Measurements from ENCODE around the gene WWC1. TPM values are rescaled to one million over a fixed set of nuclear protein-coding genes. Genes with fewer than 3 reads are reported as not detected.
"Not testable (repeated sequence)": the region's sequence is repeated elsewhere in the genome, so short reads cannot be mapped to it uniquely, and the experiment has no call there.

The WWC1 gene
- total RNA-seq, 1 experiment from 2014 or later: 29.4 TPM

- BruUV-seq (replicated peaks): no TSS peak
- intact Hi-C loops (cut with micrococcal nuclease; ENCODE audit: unreplicated experiment): no loop called here
These were observed 5.1 kb upstream of the WWC1 start for GRCh38 chr5:168286386-168286785.

GRCh38 chr5:168286863-168287262 lies 4.6 kb upstream of the WWC1 start:
- in situ Hi-C loops (cut with HindIII; ENCODE audit: low pct_unique_long_range_greater_than_20kb, low sequenced_read_pairs); H3K4me1 ChIP-seq (ENCODE audit: control insufficient read depth, insufficient read depth, low read length); CTCF ChIA-PET; H3K27ac ChIP-seq (ENCODE audit: low read length); H3K36me3 ChIP-seq (ENCODE audit: control insufficient read depth, insufficient read depth, low read length); intact Hi-C loops (cut with micrococcal nuclease; ENCODE audit: unreplicated experiment); H3K9me3 ChIP-seq (ENCODE audit: control insufficient read depth, insufficient read depth, low read depth, low read length); DNase-seq (ENCODE audit: low read depth, low spot score); POLR2A ChIA-PET; BruUV-seq (replicated peaks); H3K27me3 ChIP-seq (ENCODE audit: control insufficient read depth, insufficient read depth, low read length); ATAC-seq; H3K4me3 ChIP-seq (ENCODE audit: low read depth in 2 of 2, low read length in 2 of 2): not testable (repeated sequence)

More at GRCh38 chr5:168286386-168286785, 5.1 kb upstream of the WWC1 start:
- CTCF ChIA-PET: no interaction called here
- in situ Hi-C loops (cut with HindIII; ENCODE audit: low pct_unique_long_range_greater_than_20kb, low sequenced_read_pairs): no loop called here
- no peak for TF ChIP-seq CTCF (IDR thresholded peaks at IDR 0.05)
- TF ChIP-seq POLR2AphosphoS5 (IDR thresholded peaks at IDR 0.05; ENCODE audit: low read depth, low read length): no peak
- no peak for TF ChIP-seq REST (IDR thresholded peaks at IDR 0.05; ENCODE audit: insufficient read depth in 1 of 2, low read depth in 2 of 2, low read length in 1 of 2)
- no peak for TF ChIP-seq SIN3A (IDR thresholded peaks at IDR 0.05; ENCODE audit: borderline replicate concordance, insufficient read depth, low read depth, low read length)
- TF ChIP-seq TCF7L2 (IDR thresholded peaks at IDR 0.05; ENCODE audit: low read depth, low read length): no peak
- POLR2A ChIA-PET: no interaction called here
- H3K4me1 ChIP-seq (ENCODE audit: control insufficient read depth, insufficient read depth, low read length): peaks cover 9% of the 10 kb centered on the region
- no peak overlapping the region for H3K4me3 ChIP-seq (ENCODE audit: low read depth in 2 of 2, low read length in 2 of 2)
- H3K27me3 ChIP-seq (ENCODE audit: control insufficient read depth, insufficient read depth, low read length): no peaks in the 10 kb centered on the region
- no peak overlapping the region for H3K27ac ChIP-seq (ENCODE audit: low read length)
- DNase-seq (ENCODE audit: low read depth, low spot score): no peak
- no peaks in the 10 kb centered on the region for H3K9me3 ChIP-seq (ENCODE audit: control insufficient read depth, insufficient read depth, low read depth, low read length)
- H3K36me3 ChIP-seq (ENCODE audit: control insufficient read depth, insufficient read depth, low read length): no peaks in the 10 kb centered on the region
- no peak for ATAC-seq

GRCh38 chr5:168287362-168287761 lies 4.1 kb upstream of the WWC1 start:
- intact Hi-C loops (cut with micrococcal nuclease; ENCODE audit: unreplicated experiment): no loop called here
- CTCF ChIA-PET: no interaction called here
- POLR2A ChIA-PET: no interaction called here

More at GRCh38 chr5:168287362-168287761, 4.1 kb upstream of the WWC1 start:
- H3K4me3 ChIP-seq (ENCODE audit: low read depth in 2 of 2, low read length in 2 of 2): no peak overlapping the region
- no peaks in the 10 kb centered on the region for H3K27me3 ChIP-seq (ENCODE audit: control insufficient read depth, insufficient read depth, low read length)
- BruUV-seq (replicated peaks): no TSS peak
- no peak for ATAC-seq
- in situ Hi-C loops (cut with HindIII; ENCODE audit: low pct_unique_long_range_greater_than_20kb, low sequenced_read_pairs): no loop called here
- DNase-seq (ENCODE audit: low read depth, low spot score): no peak
- H3K36me3 ChIP-seq (ENCODE audit: control insufficient read depth, insufficient read depth, low read length): no peaks in the 10 kb centered on the region
- no peak for TF ChIP-seq TCF7L2 (IDR thresholded peaks at IDR 0.05; ENCODE audit: low read depth, low read length)
- no peak for TF ChIP-seq CTCF (IDR thresholded peaks at IDR 0.05)
- no peak for TF ChIP-seq REST (IDR thresholded peaks at IDR 0.05; ENCODE audit: insufficient read depth in 1 of 2, low read depth in 2 of 2, low read length in 1 of 2)
- no peak for TF ChIP-seq SIN3A (IDR thresholded peaks at IDR 0.05; ENCODE audit: borderline replicate concordance, insufficient read depth, low read depth, low read length)
- TF ChIP-seq POLR2AphosphoS5 (IDR thresholded peaks at IDR 0.05; ENCODE audit: low read depth, low read length): no peak
- no peaks in the 10 kb centered on the region for H3K9me3 ChIP-seq (ENCODE audit: control insufficient read depth, insufficient read depth, low read depth, low read length)
- no peak overlapping the region for H3K27ac ChIP-seq (ENCODE audit: low read length)
- peaks cover 9% of the 10 kb centered on the region for H3K4me1 ChIP-seq (ENCODE audit: control insufficient read depth, insufficient read depth, low read length)

All from Panc1 (cell line).